Stromal cell of bone marrow (primary cell): ENCODE measurements around the gene POMT1.
"Not testable (repeated sequence)": the region's sequence is repeated elsewhere in the genome, so short reads cannot be mapped to it uniquely, and the experiment has no call there.

Source experiments
- DNase-seq: peaks from one replicate; pipeline ENCODE4 v3.0.0-alpha.2; 2012; ENCODE audit warnings: low read depth

The POMT1 gene

DNA sequence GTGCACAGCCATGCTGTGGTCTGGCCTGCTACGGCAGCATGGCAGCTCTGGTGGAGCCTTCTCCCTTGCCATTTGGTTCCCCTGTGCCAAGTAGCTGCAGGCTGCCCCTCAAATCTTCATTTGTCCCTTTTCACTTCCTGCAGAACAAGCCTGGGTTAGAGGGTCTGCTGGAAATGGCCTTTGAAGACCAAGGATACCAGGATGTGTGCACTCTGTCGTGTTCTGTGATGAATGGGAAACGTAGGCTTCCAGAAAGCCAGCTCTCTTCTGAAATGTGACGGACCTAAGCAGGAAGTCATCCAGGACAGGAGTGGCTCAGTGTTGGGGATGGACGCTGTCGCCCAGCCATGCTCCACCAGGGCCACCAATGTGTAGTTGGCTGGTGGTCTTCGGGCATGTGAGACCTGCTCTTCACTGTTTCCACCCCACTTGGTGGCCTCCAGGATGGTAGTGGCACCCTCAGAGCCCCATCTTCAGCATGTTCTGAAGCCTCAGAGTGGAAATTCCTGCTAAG is 3.4 kb upstream of the POMT1 start:
- no peak for DNase-seq

DNA sequence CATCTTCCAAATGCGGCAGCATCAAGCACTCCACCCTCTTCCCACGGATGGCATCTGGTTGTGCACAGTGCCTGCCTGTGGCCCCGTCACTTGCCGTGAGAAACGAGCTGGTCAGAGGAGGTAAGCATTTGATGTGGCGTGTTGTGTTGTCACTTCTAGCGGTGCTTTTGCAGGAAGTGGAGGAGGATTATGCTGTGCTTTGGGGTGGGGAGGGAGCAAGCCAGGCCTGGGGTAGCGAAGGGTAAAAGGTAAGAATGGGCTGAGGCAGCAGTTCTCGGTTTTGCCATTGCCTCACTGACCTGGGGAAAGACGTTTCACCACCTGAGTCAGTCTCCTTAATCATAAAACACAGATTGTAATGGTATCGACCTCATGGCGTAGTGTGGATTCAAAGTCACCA is 2.3 kb upstream of the POMT1 start:
- DNase-seq, result no peak

DNA sequence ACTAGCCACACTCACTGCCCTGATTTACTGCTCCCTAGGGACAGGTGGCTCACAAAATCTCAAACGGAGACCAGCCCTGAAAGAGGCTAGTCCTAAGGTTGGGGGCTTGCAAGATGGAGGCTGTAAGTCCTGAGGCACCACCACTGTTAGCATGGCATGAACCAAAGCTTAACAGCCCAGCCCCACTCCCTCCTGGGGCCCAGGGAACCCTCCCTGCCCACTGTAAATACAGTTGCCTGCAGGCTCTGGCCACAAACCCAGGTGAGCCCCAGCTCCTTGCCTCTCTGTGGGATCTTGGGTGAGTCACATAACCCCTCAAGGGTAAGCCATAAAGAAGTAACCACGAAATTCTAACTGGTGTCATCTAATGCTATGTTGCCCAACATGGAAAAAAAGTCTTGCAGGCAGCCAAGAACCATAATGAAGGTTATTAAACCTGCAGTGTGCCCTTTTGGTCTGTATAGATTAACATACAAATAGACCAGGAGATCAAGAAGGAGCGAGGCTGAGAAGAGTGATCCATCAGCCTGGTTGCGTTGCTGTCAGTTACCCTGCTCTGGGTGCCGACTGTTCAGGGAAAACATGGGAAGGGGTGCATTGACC is 1.7 kb upstream of the POMT1 start:
- DNase-seq, result no peak

DNA sequence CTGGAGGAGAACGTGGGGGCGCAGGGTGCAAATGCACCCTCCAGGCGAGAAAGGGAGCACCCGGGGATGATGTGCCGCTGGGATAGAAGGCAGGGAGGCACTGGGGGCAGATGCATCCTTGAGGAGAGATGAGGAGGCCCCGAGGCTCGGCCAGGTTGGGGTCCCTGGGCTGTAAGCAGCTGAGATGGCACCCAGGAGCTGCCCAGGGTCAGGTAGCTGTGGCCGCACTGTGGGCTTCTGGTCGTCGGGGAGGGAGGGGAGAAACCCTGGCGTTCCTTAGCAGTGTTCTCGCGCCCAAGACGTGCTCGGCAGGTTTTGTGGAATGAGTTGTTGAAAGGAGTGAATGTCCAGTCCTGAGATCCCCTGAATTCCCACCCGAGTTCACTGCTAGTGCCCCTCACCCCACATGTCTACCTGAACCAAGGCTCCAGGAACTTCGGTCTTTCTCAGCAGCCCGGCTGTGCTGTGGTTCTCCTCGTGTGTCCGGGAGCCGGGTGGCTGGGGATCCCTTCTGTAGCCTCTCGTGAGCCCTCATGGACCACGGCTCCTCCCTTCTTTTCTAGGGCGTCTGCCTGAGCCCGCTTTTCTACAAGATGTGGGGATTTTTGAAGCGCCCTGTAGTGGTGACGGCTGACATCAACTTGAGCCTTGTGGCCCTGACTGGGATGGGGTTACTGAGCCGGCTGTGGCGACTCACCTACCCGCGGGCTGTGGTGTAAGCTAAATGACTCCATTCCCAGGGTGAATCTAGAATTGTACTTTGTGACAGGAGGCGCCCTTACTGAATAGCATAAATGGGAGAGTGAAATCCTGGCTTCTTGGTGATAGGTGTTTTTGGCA is 1.1 kb downstream of the POMT1 start:
- no peak for DNase-seq

DNA sequence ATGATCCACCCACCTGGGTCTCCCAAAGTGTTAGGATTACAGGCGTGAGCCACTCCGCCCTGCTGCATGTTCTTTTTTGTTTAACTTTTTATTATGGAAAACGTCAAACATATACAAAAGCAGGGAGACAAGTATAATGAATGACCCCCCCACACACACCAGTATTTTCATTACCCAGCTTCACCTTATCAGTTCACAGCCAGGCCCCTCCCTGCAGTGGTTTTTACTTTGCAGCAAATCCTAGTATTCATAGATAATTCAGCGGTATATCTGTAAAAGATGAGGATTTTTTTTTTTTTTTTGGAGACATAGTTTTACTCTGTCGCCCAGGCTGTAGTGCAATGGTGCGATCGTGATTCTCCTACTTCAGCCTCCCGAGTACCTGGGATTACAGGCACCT is 2.3 kb downstream of the POMT1 start:
- DNase-seq, result no peak

DNA sequence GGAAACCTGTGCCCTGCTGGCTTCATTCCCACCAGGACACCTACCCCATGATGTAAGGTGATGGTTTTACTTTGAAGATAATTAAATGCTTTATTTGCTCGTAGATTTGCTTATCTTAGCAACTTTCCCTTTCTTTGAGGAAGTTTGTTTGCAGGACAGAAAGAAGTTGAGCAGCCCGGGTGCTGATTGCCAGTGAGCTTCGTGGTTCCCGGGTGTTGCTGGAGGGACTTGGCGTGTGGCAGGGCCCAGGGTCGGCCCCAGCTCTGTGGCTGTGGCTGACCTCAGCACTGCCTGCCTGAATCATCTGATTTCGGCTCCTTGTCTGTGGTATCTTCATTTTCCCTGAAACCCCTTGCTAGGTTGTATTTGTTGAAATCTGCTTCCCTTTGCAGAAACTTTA is 8.7 kb downstream of the POMT1 start:
- no peak for DNase-seq

DNA sequence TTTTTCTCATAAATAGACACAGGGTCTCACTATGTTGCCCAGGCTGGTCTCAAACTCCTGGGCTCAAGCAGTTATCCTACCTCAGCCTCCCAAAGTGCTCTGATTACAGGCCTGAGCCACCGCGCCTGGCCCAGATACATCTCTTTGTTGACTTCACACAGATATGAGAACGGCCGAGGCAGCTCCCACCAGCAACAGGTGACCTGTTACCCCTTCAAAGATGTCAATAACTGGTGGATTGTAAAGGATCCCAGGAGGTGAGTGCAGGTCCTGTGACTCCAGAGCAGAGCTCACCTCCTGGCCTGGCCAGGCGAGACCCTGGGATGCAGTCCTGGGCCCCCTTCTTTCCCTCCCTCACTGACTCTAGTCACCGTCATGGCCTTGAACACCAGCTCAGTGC is 9.2 kb downstream of the POMT1 start:
- DNase-seq, result no peak

DNA sequence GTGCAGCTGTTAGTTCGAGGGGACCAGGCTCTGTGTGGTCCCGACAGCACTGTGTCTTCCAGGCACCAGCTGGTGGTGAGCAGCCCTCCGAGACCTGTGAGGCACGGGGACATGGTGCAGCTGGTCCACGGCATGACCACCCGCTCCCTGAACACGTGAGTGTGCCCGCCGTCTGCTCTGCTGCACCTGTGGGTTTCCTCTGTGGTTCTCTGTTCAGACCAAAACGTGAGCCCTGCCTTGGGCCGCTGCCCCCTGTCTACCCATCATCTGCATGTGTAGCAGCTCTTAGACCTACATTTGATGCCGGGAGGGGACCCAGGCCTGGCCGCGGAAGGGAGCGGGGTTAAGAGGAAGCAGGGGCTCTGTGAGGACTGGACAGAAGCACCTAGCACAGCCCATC is 10.5 kb downstream of the POMT1 start:
- DNase-seq, result no peak

DNA sequence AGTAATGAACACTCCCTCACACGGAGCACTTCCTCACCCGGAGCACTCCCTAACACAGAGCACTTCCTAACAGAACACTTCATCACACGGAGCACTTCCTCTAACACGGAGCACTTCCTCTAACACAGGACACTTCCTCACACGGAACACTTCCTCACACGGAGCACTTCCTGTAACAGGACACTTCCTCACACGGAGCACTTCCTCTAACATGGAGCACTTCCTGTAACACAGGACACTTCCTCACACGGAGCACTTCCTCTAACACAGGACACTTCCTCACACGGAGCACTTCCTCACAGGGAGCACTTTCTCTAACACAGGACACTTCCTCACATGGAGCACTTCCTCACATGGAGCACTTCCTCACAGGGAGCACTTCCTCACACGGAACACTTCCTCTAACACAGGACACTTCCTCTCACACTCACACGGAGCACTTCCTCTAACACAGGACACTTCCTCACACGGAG is 12.9 kb downstream of the POMT1 start:
- DNase-seq, result not testable (repeated sequence)

DNA sequence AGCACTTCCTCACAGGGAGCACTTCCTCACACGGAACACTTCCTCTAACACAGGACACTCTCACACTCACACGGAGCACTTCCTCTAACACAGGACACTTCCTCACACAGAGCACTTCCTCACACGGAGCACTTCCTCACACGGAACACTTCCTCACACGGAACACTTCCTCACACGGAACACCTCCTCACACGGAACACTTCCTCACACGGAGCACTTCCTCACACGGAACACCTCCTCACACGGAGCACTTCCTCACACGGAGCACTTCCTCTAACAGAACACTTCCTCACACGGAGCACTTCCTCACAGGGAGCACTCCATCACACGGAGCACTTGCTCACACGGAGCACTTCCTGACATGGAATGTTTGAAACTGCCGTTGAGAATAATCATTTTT is 13.4 kb downstream of the POMT1 start:
- no peak for DNase-seq

DNA sequence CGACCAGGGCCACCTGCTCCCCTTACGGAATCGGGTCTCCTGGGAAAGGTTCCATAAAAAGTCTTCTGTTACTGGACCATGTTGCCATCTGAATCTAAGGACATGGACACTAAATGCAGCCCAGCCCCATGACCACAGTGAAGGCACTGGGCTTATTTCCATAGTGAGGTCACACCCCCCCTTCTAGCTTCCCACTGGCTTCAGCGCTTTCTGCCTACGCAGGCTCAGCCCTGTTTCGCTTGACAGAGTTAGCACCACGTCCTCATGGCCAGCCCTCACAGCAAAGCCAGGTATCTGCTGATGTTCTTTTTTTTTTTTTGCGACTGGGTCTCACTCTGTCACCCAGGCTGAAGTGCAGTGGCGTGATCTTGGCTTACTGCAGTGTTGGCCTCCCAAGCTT is 14.2 kb downstream of the POMT1 start:
- no peak for DNase-seq

DNA sequence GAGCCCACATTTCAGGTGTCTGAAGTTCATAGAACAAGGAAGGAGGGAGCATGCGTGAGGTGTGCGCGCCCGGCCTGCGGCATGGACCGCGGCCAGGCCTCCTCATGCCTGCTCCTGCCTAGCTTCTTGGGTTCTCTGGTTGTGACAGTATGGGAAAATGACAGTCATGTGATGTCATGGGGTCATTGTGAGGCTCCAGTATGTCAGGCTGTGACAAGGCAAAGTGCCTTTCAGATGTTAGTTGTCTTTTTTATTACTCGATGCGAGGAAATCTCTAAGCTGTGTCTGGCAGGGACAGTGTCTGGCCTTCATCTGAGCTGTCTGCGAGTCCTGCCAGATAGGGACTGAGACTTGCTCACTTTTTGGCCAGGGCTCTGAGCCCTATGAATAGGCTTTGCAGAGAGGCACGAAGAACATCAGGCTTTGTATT is 15.1 kb downstream of the POMT1 start:
- DNase-seq, result no peak

DNA sequence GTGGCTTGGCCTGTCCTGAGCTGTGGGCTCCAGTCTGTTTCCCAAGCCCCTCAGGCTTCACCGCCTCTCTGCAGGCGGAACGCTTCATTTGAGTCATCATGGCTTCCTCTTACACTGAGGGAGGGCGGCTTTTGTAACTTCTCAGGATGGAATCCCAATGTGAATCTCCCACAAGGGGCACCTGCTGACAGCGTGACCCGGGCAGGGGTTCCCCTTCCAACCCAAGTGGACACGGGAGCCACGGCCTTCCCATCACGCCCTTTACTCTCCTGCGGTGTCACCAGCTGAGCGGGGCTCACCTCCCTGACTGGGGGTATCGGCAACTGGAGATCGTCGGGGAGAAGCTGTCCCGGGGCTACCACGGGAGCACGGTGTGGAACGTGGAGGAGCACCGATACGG is 15.8 kb downstream of the POMT1 start:
- DNase-seq, result no peak

DNA sequence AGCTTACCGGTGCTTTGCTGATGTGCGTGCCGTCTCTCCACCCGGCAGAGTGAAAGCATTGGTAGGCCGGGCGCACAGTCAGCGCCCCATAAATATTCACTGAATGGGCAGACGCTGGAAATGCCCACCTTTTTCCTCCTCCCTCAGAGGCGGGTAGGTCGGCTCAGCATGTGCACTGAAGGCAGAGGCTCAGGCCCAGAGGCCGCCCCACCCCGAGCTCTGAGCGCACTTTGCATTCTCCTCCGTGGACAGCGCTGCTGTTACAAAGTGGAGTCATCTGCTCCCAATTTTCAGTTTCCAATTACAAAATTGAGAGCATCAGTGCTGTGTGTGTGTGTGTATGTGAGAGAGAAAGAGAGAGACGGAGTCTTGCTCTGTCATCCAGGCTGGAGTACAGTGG is 17.8 kb downstream of the POMT1 start:
- no peak for DNase-seq

DNA sequence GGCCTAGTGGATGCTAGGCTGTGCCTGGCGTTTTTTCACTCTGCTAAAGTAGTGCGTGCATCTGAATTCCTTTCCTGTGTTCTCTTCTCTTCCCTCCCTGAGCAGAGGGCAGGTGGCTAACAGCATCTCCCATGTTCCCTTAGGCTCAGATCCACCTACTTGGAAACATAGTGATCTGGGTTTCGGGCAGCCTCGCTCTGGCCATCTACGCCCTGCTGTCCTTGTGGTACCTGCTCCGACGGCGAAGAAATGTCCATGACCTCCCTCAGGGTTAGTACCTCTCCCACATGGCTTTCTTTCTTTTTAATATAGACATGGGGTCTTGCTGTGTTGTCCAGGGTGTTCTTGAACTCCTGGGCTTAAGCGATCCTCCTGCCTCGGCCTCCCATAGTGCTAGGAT is 18.5 kb downstream of the POMT1 start:
- no peak for DNase-seq

DNA sequence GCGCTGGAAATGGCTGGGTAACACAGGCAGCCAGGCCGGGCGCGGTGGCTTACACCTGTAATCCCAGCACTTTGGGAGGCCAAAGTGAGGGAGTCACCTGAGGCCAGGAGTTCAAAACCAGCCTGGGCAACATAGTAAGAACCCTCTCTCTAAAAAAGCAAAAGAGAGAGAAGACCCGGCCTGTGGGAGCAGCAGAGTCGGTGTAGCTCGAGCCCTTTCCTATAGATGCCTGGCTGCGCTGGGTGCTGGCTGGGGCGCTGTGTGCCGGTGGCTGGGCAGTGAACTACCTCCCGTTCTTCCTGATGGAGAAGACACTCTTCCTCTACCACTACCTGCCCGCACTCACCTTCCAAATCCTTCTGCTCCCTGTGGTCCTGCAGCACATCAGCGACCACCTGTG is 19.1 kb downstream of the POMT1 start:
- no peak for DNase-seq

DNA sequence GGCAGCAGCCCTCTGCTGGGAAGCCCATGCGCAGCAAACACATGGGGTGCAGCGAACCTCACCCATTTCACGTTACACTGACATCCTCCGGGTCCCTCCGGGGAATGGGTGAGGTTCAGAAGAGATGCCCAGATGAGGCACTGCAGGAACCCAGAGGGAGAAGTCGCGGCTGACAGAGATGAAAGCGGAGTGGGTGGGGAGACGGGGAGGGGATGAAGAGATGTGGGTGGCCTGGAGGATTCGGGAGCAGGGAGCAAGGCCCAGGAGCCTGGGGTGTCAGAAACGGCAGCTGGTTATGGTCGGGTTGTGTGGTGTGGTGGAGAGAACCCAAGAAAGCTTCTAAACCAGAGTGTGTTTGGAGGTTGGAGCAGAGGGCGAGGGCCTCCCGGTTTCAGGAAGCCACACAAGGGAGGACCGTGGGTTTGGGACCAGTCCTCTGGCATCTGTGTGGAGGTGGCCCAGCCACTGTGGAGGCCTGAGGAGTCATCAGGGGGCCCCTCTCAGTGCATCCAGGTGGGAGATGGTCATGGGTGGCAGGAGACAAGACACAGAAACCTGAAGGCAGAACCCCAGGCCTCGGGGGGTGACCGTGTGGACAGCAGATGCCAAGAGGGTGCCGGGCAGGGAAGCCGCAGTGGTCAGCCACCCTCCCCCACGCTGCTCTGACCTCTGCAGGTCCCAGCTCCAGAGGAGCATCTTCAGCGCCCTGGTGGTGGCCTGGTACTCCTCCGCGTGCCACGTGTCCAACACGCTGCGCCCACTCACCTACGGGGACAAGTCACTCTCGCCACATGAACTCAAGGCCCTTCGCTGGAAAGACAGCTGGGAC is 19.8 kb downstream of the POMT1 start:
- DNase-seq, result no peak

DNA sequence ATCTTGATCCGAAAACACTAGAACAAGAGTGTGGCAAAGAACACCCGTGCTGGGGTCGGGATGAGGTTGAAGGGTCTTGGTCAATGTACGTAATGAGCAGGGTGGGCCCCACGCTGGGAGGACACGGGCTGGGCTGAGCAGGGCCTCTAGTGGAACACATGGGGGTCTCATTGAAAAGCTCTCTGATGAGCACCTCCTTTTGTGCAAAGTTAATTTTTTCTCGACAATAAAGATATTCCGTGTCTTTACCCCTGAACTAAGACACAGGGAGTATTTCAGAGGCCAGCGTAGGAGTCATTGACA is 20.3 kb downstream of the POMT1 start:
- DNase-seq, result no peak

DNA sequence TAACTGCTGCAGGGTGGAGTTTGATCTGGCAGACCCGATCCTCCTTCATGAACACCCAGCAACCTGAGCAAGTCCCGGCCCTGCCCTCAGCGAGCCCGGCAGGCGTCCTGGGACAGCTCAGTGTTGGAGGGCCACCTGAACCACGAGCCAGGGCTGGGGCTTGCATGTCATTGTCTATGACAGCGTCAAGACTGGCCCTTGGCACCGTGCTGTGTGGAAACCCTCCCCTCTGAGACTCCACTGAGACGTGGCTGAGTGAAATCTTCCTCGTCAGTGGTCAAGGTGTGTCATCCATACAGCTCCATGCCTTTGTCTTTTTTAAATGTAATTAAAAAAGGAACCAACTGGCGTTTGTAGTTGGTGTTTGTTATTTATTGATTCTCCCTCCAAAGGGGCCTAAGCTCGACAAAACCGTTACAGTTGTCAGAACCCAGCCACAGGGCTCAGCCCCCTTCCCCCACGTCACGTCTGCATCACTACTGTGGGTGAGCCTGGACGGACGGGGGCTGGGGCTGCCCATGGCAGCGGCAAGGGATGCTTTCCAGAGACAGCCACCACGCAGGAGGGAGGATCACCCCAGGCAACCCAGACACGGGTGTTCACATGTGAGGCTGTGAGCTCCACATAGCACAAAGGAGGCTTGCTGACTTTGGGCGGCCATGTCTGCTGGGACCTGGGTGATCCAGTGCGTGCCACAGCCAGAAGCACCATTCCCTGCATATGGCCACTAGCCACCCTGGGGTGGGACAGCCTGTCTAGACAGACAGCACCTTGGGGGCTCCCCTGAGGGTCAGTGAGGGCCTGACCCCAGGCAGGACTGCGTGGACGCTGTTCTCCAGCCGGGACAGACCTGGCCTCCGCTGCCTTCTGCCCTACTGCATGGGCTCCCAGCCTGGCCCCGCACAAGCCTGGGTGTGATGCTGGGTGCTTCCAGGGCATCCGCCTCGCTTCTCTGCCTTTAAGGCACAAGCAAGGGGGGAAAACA is 21.0 kb downstream of the POMT1 start:
- DNase-seq, result no peak

DNA sequence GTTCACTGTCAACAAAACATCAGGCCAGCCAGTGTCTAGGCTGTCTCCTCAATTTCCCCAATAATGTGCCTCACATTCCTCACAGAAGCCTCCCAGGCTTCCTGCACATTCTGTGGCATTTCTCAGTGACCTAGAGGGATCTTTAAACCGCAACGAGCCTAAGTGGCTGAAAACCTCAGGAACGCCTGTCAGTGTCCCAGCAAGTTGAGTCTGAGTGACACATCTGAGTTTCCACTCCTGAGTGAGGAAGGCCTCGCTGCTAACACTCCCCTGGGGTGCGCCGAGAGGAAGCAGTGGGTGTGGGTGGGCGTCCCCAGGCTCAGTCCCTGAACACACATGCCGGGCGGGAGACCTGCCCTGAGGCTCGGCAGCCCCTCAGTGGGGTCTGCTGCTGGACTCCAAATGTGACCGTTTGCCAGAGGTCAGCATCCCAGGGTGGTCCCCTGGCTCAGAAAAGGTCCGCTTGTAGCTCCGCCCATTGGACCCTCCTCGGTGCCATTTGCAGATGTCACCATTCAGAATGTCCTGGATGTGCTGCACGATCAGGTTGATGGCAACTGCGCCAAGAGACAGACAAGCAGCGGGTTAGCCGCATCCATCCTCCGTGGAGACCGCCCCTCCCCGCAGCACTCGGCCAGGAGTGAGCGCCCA is 22.1 kb downstream of the POMT1 start:
- DNase-seq, result no peak
